ENCODE results near the gene PXDN.
"Not testable (repeated sequence)": the region's sequence is repeated elsewhere in the genome, so short reads cannot be mapped to it uniquely, and the experiment has no call there.

PXDN gene

GRCh38 chr2:1713142-1713838 is 31.0 kb downstream of the PXDN start:
- no peaks in the 10 kb centered on the region for H3K9me3 ChIP-seq (ENCODE audit: control insufficient read depth, low read length)
- H3K4me3 ChIP-seq (ENCODE audit: insufficient read depth, low read depth, low read length, poor library complexity, severe bottlenecking) = no peak overlapping the region
- no peak overlapping the region for H3K27ac ChIP-seq (ENCODE audit: insufficient read depth, low read length, poor library complexity, severe bottlenecking)
- no peak for DNase-seq
- H3K27me3 ChIP-seq (replicated peaks; ENCODE audit: control insufficient read depth, insufficient read depth, low read length, poor library complexity, severe bottlenecking) = no peaks in the 10 kb centered on the region
- H3K4me1 ChIP-seq (ENCODE audit: control insufficient read depth, insufficient read depth, low read length, poor library complexity, severe bottlenecking) = no peaks in the 10 kb centered on the region
- H3K36me3 ChIP-seq (ENCODE audit: control insufficient read depth, insufficient read depth, low read length) = no peaks in the 10 kb centered on the region

GRCh38 chr2:1709946-1710560 is 34.3 kb downstream of the PXDN start:
- DNase-seq = no peak
- Histone ChIP-seq H3K9me3 (ENCODE audit: control insufficient read depth, low read length) (no peaks in the 10 kb centered on the region), H3K27me3 (replicated peaks; ENCODE audit: control insufficient read depth, insufficient read depth, low read length, poor library complexity, severe bottlenecking) (no peaks in the 10 kb centered on the region), H3K36me3 (ENCODE audit: control insufficient read depth, insufficient read depth, low read length) (no peaks in the 10 kb centered on the region), H3K27ac (ENCODE audit: insufficient read depth, low read length, poor library complexity, severe bottlenecking) (no peak overlapping the region), H3K4me1 (ENCODE audit: control insufficient read depth, insufficient read depth, low read length, poor library complexity, severe bottlenecking) (no peaks in the 10 kb centered on the region), H3K4me3 (ENCODE audit: insufficient read depth, low read depth, low read length, poor library complexity, severe bottlenecking) (no peak overlapping the region)

- Histone ChIP-seq H3K4me1 (ENCODE audit: control insufficient read depth, insufficient read depth, low read length, poor library complexity, severe bottlenecking) (no peaks in the 10 kb centered on the region), H3K27ac (ENCODE audit: insufficient read depth, low read length, poor library complexity, severe bottlenecking) (no peak overlapping the region), H3K27me3 (replicated peaks; ENCODE audit: control insufficient read depth, insufficient read depth, low read length, poor library complexity, severe bottlenecking) (no peaks in the 10 kb centered on the region), H3K36me3 (ENCODE audit: control insufficient read depth, insufficient read depth, low read length) (no peaks in the 10 kb centered on the region), H3K4me3 (ENCODE audit: insufficient read depth, low read depth, low read length, poor library complexity, severe bottlenecking) (no peak overlapping the region), H3K9me3 (ENCODE audit: control insufficient read depth, low read length) (no peaks in the 10 kb centered on the region)
- DNase-seq = no peak
Observed at GRCh38 chr2:1709335-1709605, 35.0 kb downstream of the PXDN start.

GRCh38 chr2:1708476-1709334 is 35.6 kb downstream of the PXDN start:
- H3K27me3 ChIP-seq (replicated peaks; ENCODE audit: control insufficient read depth, insufficient read depth, low read length, poor library complexity, severe bottlenecking) = no peaks in the 10 kb centered on the region
- no peaks in the 10 kb centered on the region for H3K9me3 ChIP-seq (ENCODE audit: control insufficient read depth, low read length)
- DNase-seq = no peak
- no peak overlapping the region for H3K27ac ChIP-seq (ENCODE audit: insufficient read depth, low read length, poor library complexity, severe bottlenecking)
- H3K36me3 ChIP-seq (ENCODE audit: control insufficient read depth, insufficient read depth, low read length) = no peaks in the 10 kb centered on the region
- no peak overlapping the region for H3K4me3 ChIP-seq (ENCODE audit: insufficient read depth, low read depth, low read length, poor library complexity, severe bottlenecking)
- no peaks in the 10 kb centered on the region for H3K4me1 ChIP-seq (ENCODE audit: control insufficient read depth, insufficient read depth, low read length, poor library complexity, severe bottlenecking)

GRCh38 chr2:1707771-1708418 is 36.4 kb downstream of the PXDN start:
- no peak overlapping the region for H3K27ac ChIP-seq (ENCODE audit: insufficient read depth, low read length, poor library complexity, severe bottlenecking)
- no peaks in the 10 kb centered on the region for H3K9me3 ChIP-seq (ENCODE audit: control insufficient read depth, low read length)

GRCh38 chr2:1706089-1706841 is 38.0 kb downstream of the PXDN start:
- not testable (repeated sequence) for DNase-seq; H3K27ac ChIP-seq (ENCODE audit: insufficient read depth, low read length, poor library complexity, severe bottlenecking); H3K4me3 ChIP-seq (ENCODE audit: insufficient read depth, low read depth, low read length, poor library complexity, severe bottlenecking); H3K9me3 ChIP-seq (ENCODE audit: control insufficient read depth, low read length); H3K36me3 ChIP-seq (ENCODE audit: control insufficient read depth, insufficient read depth, low read length); H3K27me3 ChIP-seq (replicated peaks; ENCODE audit: control insufficient read depth, insufficient read depth, low read length, poor library complexity, severe bottlenecking); H3K4me1 ChIP-seq (ENCODE audit: control insufficient read depth, insufficient read depth, low read length, poor library complexity, severe bottlenecking)

More at GRCh38 chr2:1707771-1708418, 36.4 kb downstream of the PXDN start:
- Histone ChIP-seq H3K4me1 (ENCODE audit: control insufficient read depth, insufficient read depth, low read length, poor library complexity, severe bottlenecking) (no peaks in the 10 kb centered on the region), H3K4me3 (ENCODE audit: insufficient read depth, low read depth, low read length, poor library complexity, severe bottlenecking) (no peak overlapping the region), H3K27me3 (replicated peaks; ENCODE audit: control insufficient read depth, insufficient read depth, low read length, poor library complexity, severe bottlenecking) (no peaks in the 10 kb centered on the region), H3K36me3 (ENCODE audit: control insufficient read depth, insufficient read depth, low read length) (no peaks in the 10 kb centered on the region)
- no peak for DNase-seq

GRCh38 chr2:1705557-1706076 is 38.7 kb downstream of the PXDN start:
- DNase-seq = no peak
- Histone ChIP-seq H3K4me1 (ENCODE audit: control insufficient read depth, insufficient read depth, low read length, poor library complexity, severe bottlenecking) (no peaks in the 10 kb centered on the region), H3K27ac (ENCODE audit: insufficient read depth, low read length, poor library complexity, severe bottlenecking) (no peak overlapping the region), H3K36me3 (ENCODE audit: control insufficient read depth, insufficient read depth, low read length) (no peaks in the 10 kb centered on the region), H3K27me3 (replicated peaks; ENCODE audit: control insufficient read depth, insufficient read depth, low read length, poor library complexity, severe bottlenecking) (no peaks in the 10 kb centered on the region), H3K4me3 (ENCODE audit: insufficient read depth, low read depth, low read length, poor library complexity, severe bottlenecking) (no peak overlapping the region), H3K9me3 (ENCODE audit: control insufficient read depth, low read length) (no peaks in the 10 kb centered on the region)

GRCh38 chr2:1704631-1705556 is 39.4 kb downstream of the PXDN start:
- no peak for DNase-seq
- H3K9me3 ChIP-seq (ENCODE audit: control insufficient read depth, low read length) = no peaks in the 10 kb centered on the region
- no peak overlapping the region for H3K4me3 ChIP-seq (ENCODE audit: insufficient read depth, low read depth, low read length, poor library complexity, severe bottlenecking)
- no peaks in the 10 kb centered on the region for H3K4me1 ChIP-seq (ENCODE audit: control insufficient read depth, insufficient read depth, low read length, poor library complexity, severe bottlenecking)
- H3K27ac ChIP-seq (ENCODE audit: insufficient read depth, low read length, poor library complexity, severe bottlenecking) = no peak overlapping the region
- no peaks in the 10 kb centered on the region for H3K27me3 ChIP-seq (replicated peaks; ENCODE audit: control insufficient read depth, insufficient read depth, low read length, poor library complexity, severe bottlenecking)
- no peaks in the 10 kb centered on the region for H3K36me3 ChIP-seq (ENCODE audit: control insufficient read depth, insufficient read depth, low read length)

GRCh38 chr2:1702186-1702565 is 42.1 kb downstream of the PXDN start:
- no peaks in the 10 kb centered on the region for H3K9me3 ChIP-seq (ENCODE audit: control insufficient read depth, low read length)
- H3K4me3 ChIP-seq (ENCODE audit: insufficient read depth, low read depth, low read length, poor library complexity, severe bottlenecking) = no peak overlapping the region
- H3K36me3 ChIP-seq (ENCODE audit: control insufficient read depth, insufficient read depth, low read length) = no peaks in the 10 kb centered on the region
- H3K4me1 ChIP-seq (ENCODE audit: control insufficient read depth, insufficient read depth, low read length, poor library complexity, severe bottlenecking) = no peaks in the 10 kb centered on the region
- H3K27me3 ChIP-seq (replicated peaks; ENCODE audit: control insufficient read depth, insufficient read depth, low read length, poor library complexity, severe bottlenecking) = no peaks in the 10 kb centered on the region
- H3K27ac ChIP-seq (ENCODE audit: insufficient read depth, low read length, poor library complexity, severe bottlenecking) = no peak overlapping the region
- no peak for DNase-seq

Data from effector memory CD4-positive, alpha-beta T cell (primary cell).